ENCODE measurements around the gene KCTD8.

The KCTD8 gene

DNA sequence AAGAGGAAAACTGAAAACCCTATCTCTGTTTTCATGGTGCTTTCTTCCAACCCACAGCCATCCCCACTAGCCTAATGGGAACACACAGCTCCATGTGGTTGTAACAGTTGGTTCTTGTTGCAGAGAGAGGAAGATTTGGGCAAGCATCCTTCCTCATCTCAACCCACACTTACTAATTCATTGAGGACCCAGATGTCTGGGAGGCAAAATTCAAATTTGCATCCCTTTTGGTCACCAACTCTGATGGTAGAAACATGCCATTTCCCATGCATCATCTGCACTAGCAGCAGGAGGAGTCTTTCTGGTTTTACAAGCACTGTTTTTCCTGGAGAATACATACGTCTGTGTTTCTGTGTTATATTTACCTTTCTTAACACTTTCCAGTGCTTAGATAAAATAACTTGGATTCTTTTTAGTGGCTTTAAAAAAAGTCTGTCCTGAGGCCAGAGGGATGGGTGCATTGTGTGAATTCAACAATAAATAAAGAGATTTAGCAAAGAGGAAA is 301.0 kb downstream of the KCTD8 start:
- no peak overlapping the region for H3K27ac ChIP-seq

DNA sequence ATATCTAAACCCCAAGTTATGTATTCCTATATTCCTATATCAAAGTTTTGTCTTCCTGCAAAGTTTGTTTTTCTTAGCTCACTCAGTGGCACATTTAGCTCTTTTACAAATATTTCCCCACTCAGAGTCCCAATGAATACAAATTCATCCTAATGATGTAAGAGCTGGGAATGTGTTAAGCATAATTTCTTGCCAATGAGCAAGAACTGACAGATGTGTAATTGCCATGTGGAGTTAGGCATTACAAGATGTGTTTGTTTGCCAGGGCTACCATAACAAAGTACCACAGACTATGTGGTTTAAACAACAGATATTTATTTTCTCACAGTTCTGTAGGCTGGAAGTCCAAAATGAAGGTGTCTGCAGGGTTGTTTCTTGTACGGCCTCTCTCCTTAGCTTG is 302.1 kb downstream of the KCTD8 start:
- H3K27ac ChIP-seq: no peak overlapping the region
- TF ChIP-seq, protein P1, sequence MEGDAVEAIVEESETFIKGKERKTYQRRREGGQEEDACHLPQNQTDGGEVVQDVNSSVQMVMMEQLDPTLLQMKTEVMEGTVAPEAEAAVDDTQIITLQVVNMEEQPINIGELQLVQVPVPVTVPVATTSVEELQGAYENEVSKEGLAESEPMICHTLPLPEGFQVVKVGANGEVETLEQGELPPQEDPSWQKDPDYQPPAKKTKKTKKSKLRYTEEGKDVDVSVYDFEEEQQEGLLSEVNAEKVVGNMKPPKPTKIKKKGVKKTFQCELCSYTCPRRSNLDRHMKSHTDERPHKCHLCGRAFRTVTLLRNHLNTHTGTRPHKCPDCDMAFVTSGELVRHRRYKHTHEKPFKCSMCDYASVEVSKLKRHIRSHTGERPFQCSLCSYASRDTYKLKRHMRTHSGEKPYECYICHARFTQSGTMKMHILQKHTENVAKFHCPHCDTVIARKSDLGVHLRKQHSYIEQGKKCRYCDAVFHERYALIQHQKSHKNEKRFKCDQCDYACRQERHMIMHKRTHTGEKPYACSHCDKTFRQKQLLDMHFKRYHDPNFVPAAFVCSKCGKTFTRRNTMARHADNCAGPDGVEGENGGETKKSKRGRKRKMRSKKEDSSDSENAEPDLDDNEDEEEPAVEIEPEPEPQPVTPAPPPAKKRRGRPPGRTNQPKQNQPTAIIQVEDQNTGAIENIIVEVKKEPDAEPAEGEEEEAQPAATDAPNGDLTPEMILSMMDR (IDR thresholded peaks at IDR 0.05): no peak
- no peak for TF ChIP-seq ZFX (IDR thresholded peaks at IDR 0.05; ENCODE audit: borderline replicate concordance)

More for the DNA sequence above, 301.0 kb downstream of the KCTD8 start:
- TF ChIP-seq ZFX (IDR thresholded peaks at IDR 0.05; ENCODE audit: borderline replicate concordance): no peak
- TF ChIP-seq, protein P1 (IDR thresholded peaks at IDR 0.05): no peak

DNA sequence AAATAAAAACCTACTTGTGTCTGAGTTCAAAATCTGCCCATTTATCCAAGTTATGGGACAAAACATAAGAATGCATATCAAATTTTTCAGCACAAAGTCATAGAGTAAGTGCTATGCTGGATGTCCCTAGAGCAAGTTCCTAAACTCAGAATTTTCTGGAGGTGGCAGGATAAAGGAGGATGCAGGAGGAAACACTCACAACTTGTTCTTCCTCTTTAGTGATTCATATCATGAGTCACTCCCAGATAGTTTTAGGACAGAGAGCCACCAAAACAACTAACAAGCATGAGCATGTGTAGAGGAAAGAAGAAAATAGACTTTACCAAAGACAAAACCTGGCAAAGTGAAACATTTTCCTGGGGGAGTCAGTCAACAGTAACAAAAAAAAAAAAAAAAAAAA is 302.7 kb downstream of the KCTD8 start:
- H3K27ac ChIP-seq: no peak overlapping the region
- TF ChIP-seq, protein P1 (IDR thresholded peaks at IDR 0.05): no peak

DNA sequence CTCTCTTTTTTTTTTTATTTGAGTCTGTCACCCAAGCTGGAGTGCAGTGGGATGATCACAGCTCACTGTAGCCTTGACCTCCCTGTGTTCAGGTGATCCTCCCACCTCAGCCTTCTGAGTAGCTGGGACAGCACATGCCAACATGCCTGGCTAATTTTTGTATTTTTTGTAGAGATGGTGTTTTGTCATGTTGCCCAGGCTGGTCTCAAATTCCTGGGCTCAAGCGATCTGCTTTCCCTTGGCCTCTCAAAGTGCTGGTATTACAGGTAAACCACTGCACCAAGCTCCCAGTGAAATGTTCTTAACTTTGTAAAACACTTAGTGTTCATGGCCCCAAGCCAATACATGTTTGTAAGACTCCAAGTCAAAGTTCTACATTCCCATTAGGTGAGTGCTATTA is 316.1 kb downstream of the KCTD8 start:
- H3K27ac ChIP-seq: no peak overlapping the region
- no peak for TF ChIP-seq ZFX (IDR thresholded peaks at IDR 0.05; ENCODE audit: borderline replicate concordance)
- TF ChIP-seq, protein P1 (IDR thresholded peaks at IDR 0.05): no peak
